GM18868 (cell line): Measurements from ENCODE around the gene PWWP2B.

Experiments used
- ATAC-seq: cut with Tn5 transposase; IDR thresholded peaks from one replicate; pipeline ENCODE4 v1.9.1; 2021; ENCODE audit warnings: mild to moderate bottlenecking, moderate library complexity; ENCODE audit not compliant: unreplicated experiment

The PWWP2B gene

DNA sequence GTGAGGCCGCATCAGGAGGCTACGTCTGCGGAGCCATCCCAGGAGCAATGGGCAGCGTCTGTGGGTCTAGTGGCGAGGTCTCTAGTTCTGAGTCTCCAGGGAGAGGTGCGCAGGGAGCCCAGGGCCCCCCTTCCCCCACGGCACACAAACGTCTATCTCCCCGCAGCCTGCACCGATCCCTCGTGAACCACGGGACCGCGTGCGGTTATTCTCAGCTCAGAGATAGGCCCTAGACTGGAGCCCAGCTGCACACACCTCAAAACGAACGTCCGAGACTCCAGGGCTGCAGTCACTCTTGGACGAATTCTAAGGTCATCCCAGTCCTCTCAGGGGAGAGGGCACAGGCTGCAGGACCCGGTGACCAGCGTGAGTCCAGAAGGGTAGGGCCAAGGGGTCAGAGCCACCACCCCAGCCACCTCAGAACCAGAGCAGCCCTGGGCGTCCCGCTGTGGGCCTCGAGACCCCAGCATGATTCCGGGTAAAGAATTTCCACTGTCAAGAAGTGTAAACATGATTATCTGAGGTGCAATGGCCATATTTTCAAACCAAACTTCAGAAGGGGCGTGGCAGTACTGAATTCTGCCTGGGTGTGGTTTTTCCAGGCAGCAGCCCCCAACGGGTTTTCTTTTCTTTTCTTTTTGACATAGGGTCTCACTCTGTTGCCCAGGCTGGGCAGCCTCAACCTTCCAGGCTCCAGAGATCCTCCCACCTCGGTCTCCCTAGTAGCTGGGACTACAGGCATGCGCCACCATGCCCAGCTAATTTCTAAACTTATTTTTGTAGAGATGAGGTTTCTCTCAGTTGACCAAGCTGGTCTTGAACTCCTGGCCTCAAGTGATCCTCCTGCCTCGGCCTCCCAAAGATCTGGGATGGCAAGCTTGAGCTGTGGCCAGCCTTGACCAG lies 57.5 kb downstream of the PWWP2B start:
- no peak for ATAC-seq

DNA sequence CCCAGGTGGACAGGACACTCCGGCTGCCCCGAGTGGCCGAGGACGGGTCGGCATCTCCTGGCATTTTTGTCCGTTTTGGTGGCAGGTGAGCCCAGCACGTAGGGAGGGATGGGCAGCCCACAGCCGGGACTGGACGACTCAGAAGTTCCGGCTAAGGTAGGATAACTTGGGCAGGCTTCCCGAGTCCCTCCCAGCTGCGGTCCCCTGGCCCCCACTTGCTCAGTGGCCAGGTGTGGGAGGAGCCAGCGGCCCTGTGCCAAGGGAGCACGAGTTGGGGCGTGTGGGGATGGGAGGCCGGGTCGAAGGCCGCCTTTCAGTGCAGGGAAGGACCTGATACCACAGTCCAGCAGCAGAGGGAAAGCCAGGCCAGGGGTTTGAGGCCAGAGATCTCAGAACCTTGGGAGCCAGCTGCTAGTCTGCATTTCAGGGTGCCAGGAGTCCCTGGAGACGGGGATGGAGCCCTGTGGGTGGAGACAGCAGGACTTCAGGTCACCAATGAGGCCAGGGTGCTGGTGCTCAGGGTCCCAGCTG lies 58.5 kb downstream of the PWWP2B start:
- no peak for ATAC-seq

DNA sequence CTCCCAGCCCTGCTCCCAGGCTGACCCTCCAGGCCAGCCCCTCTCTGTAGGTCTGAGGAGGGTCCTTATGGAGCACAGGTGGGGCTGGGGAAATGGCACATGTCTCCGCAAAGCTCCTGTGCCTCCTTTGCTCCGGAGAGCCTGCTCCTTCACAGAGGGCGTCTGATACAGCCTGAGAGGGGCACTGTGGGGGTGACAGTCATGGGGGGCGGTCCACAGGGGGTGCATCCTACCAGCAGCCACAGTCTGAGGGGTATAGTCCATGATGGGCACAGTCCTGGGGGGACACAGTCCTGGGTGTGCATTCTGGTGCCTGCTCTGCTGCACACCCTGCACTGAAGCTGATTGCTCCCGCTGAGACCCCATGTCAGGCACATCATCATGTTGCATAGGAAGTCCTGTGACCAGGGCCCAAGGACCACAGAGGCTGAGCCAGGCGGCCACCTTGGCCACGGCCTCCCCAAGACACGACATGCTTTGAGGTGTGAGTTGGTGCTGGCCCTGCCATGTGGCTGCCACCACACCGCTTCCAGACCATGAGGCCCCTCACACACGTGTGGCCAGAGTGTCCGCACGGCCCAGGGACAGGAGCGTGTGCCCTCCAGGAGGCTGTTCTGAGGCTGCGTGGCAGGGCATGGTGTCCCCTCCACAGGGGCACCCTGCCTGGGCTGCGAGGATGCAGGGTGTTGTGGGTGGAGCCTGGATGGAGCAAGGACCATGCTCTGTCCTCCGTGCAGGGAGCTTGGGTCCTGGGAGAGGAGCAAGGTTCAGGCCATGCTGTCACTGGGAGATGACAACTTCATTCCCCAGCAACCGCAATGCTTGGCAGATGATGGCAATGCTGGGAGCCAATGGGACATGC lies 59.2 kb downstream of the PWWP2B start:
- no peak for ATAC-seq

DNA sequence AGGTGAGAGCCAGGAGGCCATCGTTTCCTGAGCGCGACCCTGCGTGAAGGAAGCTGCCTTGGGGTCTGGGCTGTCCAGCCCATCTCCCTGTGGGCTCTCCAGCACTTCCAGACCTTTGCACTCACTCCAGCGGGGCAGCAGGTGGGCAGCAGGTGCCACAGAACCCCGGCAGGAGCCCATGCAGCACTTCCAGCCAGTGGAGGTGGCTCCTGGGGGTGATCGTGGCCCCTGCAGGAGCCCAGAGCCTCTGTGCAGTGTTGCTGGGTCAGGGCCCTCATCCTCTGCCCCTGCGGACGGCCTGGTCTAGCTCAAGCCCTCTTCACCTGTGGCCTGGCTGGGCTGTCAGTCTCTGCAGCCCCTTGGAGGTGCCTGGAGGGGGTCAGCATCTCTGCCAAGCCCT lies 59.9 kb downstream of the PWWP2B start:
- ATAC-seq, result no peak

DNA sequence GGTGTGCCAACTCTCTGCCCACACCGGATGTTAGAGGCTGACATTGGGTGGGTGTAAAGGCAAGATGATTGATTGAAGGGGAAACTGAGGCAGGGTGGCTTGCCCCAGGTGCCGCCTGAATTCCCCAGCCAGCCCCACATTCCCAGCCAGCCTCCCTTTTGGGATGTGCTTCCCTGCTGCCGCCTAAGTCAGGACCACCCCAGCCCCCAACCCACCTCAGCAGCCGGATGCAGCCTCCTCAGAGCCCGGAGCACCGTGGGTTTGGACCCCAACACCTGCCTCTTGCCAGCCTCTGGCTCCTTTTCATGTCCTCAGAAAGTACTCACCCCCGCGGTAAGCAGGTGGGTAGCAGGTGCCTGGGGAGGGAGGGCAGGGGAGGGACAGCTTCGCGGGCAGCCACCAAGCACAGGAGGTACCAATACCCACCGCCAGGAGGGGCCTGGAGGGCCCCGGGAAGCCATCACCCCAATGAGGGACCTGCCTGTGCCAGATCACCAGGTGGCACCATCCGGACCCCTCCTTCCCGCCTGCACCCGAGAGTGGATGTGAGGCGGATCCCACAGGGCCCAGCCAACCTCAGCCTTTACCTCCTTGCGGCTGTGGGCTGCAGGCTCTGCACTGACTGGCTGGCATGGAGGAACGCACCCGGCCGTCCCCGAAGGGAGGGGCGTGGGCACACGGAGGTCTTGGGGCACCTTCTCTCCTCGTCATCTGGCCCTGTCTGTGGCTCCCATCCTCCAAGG lies 60.5 kb downstream of the PWWP2B start:
- no peak for ATAC-seq

DNA sequence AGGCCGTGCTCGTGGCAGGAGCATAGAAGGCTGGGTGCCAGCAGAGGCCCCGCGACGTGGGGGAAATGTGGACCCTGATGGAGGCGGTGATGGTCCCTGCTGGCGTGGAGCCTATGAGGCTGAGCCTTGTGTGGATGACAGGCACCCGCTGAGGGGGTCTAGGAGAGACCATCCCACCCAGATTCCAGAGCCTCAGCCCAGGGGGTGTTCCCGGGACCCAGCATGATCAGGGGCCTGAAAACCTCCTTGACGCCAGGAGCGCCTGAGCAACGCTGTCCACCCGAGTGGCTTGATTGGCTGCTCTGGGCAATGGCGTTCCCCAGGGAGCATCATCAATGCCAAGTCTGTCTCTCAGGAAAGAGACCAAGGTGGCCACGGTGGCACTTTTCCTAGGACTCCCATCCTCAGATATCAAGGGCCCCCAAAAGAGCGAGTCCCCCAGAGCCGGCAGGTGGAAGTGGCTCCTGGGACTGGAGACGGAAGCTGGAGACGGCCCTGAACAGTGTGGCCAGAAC lies 61.1 kb downstream of the PWWP2B start:
- no peak for ATAC-seq

DNA sequence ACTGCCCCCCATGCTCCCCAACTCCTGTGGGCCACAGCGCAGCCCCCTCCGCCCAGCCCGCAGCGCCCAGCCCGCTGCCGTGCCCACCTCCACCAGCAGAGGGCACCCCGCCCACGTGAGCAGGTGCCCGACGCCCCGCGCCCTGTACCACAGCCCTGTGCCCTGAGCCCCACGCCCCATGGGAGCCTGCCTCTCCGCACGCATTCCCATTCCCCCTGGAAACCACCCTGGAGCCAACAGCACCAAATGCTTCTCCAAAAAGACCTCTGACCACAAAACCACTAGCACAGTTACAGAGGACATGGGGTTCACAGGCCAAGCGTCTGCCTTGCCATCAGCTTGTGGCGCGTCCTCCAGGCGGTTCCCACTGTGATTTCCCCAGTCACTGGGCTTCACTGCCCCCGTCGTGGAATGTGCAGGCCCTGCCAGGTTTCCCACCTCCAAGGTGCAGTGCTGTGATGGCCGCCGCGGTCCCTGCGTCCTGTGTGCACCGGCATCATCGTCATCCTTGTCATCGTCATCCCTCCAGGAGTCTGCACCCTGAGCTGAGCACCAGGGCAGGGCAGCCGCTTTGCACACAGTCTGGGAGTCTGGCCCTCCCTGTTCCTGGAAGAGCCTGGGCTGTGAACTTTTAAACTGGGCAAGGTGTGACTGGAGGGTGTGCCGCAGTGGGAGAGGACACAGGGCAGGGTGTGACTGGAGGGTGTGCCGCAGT lies 61.7 kb downstream of the PWWP2B start:
- peak; percentile 68 for ATAC-seq

DNA sequence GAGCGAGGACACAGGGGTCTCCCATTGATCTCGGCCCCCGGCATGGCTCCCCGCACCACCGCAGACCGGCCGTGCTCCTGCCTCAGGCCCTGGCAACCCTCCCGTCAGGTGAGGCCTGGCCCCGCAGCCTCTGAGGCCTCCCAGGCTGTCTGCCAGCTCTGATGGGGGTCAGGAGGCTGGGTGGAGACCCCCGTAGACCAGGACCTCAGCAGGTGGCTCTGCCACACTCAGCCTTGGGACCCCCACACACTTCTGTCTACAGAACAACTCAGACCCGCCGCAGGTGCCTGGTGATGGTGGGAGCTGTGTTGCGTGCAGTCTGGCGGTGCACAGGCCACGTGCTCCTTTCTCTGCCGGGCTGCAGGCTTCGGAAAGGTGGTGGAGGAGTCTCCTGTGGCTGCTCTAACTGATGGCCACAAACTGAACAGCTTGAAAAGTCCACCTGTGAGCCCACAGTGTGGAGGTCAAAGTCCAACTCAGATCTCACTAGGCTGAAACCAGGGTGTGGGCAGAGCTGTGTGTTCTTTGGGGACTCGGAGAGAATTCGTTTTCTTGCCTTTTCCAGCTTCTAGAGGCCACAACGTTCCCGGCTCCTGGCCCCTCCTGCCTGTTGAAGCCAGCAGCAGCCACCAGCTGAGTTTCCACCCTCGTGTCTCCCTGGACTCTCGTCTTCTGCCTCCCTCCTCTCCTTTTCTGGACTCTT lies 62.5 kb downstream of the PWWP2B start:
- no peak for ATAC-seq

DNA sequence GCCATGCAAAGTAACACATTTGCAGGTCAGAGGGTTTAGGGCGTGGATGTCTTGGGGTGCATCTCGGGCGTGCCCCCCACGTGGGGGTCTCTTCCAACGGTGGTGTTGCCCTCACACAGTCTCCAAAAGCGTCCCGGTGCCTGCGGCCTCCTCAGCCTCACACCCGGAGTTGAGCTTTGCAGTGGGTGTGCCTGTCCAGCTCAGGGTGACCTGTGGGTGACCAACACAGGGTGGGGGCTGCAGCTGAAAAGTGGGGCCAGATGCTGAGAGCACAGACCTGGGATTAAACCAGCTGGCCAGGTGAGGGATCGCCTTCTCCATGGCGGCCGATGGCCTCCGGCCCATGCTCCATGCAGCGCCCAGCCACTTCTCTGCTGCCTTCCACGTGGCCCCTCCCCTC lies 63.1 kb downstream of the PWWP2B start:
- no peak for ATAC-seq

DNA sequence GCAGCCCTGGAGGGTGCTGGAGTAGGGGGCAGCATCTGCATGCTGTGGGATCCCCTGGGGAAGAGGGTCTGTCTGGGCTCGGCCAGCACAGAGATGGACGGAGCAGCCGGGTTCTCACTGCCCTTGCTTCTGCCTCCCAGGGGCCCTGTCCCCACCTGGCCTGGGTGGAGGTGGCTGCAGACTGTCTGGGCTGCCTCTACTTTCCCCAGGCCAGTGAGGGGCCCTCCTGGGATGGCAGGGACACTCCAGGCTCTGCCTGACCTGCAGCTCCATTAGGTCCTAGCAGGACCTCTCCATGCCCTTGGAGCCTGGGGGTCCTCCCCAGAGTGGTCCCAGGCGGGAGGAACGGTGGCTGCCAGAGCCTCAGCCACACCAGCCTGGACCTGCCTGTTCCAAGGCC lies 63.7 kb downstream of the PWWP2B start:
- no peak for ATAC-seq

DNA sequence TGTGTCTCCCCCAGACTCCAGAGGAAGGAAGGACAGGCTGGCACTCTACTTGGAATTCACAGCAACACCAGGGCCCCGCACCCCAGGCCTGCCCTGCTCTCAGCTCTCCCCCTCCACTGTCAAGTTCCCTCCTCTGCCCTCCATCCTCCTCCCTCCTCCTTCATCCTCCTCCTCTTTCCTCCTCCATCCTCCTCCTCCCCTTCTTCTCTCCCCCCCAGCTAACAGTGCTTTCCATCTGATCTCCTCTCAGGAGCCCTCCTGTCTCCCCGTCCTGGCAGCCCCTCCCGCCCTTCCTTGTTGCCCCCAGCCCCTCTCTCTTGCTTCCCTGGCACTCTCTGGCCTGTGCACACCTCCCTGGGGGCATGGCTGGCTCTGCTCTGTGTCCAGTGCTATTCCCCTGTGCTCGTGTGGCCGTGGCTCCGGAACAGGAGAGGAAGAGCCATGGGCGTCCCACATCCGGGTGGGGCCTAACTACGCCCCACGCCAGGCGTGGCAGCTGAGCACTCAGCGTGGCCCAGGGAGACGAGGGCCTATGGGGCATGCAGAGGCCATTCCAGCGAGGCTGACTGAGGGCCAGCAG lies 64.2 kb downstream of the PWWP2B start:
- ATAC-seq, result no peak

DNA sequence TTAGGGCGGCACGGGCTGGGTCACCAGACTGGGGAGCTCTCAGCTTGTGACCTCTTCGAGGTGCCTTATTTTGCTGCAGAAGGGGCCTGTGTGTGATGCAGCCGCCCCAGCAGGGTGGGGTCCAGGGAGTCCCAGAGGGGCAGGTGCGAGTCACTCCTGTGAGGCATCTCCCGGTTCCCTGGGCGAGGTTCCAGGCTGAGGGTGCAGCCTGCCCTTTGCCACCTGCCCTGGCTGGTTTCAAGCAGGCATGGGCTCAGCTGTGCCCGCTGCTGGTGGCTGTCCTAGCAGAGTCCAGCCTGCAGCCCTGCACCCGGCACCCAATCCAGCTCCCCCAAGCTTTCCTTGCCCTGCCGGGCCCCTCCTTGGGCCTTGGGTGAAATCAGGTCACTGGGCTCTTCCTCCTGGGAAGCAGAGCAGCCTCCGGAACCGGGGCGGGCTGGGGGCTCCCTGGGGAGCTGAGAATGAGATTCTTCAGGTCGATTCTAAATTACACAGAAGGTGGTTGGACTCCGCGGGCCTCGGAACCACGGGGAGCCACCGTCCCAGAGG lies 64.8 kb downstream of the PWWP2B start:
- no peak for ATAC-seq

DNA sequence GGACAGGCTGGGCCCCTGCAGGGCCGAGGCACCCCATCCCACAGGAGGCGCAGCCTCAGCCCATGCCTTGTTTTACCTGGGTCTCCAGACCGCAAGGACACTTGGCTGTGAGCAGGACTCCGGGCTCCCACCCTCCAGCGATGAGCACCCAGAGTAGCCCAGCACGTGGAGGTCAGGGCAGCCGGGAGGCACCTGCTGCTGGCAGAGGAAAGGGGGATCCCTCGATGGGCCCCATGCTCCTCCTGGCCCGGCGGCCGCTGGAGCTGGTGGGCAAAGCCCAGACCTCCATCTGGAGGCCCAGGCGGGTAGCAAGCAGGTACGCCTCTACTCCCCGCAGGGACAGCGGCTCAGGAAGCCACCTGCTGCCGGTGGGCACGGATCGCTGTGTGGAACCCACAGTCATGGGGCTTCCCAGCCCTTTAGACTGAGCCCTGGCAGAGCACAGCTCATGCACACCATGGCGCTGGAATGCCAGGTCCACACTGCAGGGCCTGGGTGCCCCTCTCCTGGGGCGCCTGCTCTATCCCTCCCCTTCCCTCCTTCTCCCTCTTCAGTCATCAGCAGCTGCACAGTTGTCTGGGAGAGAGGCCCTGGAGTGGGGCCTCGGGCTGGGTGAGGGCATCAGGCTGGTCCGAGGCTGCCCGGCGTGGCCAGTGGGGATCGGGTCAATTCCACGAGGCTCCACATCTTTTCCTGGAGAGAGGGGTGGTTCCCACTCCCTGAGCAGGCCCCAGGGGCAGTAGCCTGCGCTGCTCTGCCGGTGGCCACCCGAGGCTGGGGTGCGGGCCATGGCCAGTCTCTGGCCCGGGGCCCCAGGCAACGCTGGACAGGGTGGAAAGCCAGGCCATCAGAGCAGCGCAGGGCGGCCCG lies 65.7 kb downstream of the PWWP2B start:
- ATAC-seq, result no peak

DNA sequence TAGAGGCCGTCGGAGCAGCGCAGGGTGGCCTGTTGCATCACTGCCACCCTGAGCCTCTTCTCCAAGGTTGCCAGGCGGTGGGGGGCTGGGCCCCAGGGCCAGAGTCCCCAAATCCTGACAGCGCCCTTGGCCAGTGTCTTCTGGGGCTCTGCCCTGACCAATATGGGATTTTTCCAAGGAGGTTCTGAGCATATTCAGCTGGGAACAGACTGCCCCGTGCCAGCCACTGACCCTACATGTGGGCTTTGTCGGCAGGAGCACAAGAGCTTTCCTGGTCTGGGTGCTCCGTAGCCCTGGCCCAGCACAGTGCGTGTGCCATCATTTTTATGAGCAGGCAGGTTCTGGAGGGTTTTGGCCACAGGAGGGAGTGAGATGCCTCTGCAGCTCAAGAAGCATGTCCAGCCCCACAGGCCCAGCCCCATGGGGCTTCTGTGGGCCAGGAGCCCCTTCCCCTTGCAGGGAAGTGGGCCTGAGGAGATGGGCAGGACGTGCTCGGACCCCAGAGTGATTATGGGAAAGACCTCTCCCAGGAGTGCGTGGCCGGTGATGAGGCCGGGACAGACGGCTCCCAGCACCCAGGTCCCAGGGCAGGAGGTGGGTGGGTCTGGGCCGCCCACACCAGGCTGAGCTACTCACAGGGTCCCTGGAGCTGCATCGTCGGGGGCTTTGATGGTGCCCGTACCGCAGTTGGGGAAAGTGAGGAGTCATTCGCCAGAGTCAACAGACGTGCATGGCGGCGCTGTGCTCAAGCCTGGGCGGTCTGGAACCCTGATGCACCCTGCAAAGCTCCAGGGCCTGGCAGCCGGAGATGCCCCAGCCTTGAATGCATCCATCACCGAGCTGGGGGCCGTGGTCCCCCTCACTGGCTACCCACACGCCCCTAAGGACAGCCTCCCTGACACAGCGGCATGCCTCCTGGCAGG lies 66.6 kb downstream of the PWWP2B start:
- no peak for ATAC-seq

DNA sequence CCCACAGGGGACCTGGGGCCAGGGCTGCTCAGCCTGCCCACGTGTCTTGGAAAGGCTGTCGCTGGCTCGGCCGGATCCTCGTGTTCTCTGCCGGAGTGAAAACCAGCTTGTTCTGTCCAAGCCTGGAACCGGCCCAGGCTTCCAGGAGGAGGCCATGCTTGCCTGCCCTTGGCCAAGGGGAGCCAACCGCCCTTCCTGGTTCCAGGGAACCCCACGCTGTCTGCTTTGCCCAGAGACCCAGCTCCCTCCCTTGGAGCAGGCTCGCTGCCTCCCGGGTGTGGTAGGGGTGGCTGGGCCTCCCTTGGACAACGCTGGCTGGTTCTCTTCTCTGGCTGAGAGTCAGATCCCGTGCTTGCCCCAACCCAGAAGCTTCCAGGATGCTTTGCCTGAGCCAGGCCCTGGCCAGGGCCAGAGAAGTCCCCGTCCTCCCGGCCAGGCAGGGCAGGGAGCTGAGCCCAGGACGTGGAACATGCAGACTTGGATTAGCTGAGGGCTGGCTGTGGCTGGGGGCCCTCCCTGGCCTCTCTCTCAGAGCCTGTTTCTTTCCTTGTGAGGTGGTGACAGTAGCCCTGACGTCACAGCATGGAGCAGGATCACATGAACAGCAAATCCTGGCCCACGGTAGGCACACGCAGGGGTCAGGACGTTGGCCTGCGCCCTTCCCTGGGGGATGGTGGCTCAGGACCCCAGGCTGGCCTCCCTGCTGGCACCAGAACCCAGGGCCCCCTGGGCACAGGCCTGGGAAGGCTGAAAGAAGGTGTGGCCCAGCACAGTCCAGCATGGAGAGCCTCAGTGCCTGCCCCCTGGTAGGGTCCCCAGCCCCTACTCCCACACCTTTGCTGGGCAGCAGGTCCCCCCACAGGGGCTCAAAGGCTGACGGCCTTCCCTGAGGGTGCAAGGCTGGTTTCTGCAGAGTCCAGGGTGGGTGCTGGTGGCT lies 67.5 kb downstream of the PWWP2B start:
- no peak for ATAC-seq
